ENCODE measurements around the gene NAV2.

The NAV2 gene

DNA sequence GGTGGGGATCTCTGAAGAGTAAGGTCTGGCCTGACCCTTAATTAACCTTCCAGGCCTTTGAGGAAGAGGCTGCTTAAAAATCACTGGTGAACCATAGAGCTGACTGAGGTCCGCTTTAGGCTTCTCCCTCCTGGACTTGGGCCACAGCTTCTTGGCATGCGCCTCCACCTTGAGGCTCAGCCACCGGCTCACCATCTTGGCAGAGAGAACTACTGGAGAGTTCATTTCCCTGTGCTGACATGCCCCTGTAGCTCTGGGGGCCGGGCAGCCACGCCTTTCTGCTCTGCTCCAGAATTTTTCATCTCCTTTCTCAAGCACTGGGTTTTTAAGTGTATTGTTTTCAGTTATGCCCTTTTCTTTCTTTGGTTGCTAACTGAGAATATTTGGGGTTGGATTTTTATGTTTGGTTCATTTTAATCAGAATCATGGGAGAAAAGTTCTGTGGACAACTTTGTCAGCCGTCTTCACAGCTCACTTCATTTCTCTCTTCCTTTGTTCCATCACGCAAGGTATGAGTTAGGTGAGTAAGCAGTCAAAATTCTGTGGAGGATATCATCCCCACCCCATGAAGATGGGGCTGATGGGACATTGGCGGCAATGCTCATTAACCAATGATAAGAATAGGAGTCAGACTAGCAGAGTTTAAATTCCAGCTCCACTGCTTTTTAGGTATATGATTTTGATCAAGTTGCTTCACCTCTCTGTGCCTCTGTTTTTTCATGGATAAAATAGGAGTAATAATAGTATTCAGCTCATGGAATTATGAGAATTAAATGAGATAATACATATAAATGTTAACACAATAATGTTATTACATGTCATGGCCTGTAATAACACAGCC lies 343.7 kb downstream of the NAV2 start (continued):
- TF ChIP-seq, protein P1, sequence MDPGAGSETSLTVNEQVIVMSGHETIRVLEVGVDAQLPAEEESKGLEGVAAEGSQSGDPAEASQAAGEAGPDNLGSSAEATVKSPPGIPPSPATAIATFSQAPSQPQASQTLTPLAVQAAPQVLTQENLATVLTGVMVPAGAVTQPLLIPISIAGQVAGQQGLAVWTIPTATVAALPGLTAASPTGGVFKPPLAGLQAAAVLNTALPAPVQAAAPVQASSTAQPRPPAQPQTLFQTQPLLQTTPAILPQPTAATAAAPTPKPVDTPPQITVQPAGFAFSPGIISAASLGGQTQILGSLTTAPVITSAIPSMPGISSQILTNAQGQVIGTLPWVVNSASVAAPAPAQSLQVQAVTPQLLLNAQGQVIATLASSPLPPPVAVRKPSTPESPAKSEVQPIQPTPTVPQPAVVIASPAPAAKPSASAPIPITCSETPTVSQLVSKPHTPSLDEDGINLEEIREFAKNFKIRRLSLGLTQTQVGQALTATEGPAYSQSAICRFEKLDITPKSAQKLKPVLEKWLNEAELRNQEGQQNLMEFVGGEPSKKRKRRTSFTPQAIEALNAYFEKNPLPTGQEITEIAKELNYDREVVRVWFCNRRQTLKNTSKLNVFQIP (CRISPR knock-in tag; IDR thresholded peaks at IDR 0.05; ENCODE audit: borderline replicate concordance, low read depth), result no peak
- TF ChIP-seq BACH2 (CRISPR knock-in tag; IDR thresholded peaks at IDR 0.05; ENCODE audit: borderline replicate concordance), result no peak

DNA sequence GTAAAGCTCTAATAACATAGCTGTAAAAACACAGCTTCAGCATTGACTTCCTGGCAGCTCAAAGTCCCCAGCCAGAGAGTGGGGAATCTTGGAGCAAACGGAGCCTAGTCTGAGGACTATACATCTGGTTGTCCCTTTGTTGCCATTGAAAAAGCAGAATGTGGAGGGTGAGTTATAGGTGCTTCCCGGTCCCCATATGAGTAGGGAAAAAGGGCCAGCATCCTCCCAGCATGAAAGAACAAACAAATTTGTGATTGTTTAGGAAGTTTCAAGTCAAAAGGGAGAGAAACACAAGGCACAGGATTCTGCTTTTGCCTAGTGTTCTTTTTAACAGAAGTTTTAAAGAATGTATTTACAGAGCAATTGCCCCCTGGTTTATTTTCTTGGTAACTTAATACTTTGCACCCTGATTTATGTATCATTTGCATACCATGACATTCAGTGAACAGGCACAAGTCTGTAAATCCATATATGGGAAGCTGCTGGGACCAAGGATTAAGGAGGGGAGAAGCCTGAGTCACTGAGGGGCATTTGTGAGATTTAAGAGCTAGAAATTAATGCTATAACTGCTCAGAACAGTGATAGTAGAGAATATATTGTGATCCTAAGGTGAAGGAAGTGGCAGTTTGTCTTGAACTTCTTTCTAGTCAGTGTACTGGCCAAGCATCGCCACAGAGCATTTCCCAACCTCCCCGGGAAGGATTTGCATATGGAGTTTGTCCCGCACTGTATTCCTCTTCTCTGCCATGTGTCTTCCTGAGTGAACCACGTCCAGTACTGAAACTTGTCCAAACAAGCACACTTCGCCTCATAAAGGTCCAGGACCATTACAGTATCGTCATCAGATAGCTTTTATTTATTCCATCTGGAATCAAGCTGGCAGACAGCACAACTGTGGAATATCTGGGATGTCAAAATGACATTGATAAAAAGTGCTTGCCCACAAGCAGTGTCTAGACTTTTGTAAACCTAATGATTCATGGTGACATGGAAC lies 344.6 kb downstream of the NAV2 start:
- no peak for TF ChIP-seq RARB (CRISPR knock-in tag; IDR thresholded peaks at IDR 0.05)
- no peak for TF ChIP-seq ESRRG (CRISPR knock-in tag; IDR thresholded peaks at IDR 0.05)
- 0 out of 2 replicates have a peak, but pooled peaks have one; percentile 36 for TF ChIP-seq TOX (CRISPR knock-in tag; IDR thresholded peaks at IDR 0.05; ENCODE audit: borderline replicate concordance)
- 0 out of 2 replicates have a peak, but pooled peaks have one; percentile 73 for TF ChIP-seq CSDC2 (CRISPR knock-in tag; IDR thresholded peaks at IDR 0.05)
- TF ChIP-seq, protein P2, sequence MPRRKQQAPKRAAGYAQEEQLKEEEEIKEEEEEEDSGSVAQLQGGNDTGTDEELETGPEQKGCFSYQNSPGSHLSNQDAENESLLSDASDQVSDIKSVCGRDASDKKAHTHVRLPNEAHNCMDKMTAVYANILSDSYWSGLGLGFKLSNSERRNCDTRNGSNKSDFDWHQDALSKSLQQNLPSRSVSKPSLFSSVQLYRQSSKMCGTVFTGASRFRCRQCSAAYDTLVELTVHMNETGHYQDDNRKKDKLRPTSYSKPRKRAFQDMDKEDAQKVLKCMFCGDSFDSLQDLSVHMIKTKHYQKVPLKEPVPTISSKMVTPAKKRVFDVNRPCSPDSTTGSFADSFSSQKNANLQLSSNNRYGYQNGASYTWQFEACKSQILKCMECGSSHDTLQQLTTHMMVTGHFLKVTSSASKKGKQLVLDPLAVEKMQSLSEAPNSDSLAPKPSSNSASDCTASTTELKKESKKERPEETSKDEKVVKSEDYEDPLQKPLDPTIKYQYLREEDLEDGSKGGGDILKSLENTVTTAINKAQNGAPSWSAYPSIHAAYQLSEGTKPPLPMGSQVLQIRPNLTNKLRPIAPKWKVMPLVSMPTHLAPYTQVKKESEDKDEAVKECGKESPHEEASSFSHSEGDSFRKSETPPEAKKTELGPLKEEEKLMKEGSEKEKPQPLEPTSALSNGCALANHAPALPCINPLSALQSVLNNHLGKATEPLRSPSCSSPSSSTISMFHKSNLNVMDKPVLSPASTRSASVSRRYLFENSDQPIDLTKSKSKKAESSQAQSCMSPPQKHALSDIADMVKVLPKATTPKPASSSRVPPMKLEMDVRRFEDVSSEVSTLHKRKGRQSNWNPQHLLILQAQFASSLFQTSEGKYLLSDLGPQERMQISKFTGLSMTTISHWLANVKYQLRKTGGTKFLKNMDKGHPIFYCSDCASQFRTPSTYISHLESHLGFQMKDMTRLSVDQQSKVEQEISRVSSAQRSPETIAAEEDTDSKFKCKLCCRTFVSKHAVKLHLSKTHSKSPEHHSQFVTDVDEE (CRISPR knock-in tag; IDR thresholded peaks at IDR 0.05), result peak; percentile 93
- 0 out of 2 replicates have a peak, but pooled peaks have one; percentile 28 for TF ChIP-seq ZFP3 (CRISPR knock-in tag; IDR thresholded peaks at IDR 0.05)
- peak; percentile 15; the same call in 1 of the 2 replicates for TF ChIP-seq ZNF8 (CRISPR knock-in tag; IDR thresholded peaks at IDR 0.05)
- peak; percentile 78 for TF ChIP-seq TCF4 (CRISPR knock-in tag; IDR thresholded peaks at IDR 0.05; ENCODE audit: borderline replicate concordance)
- peak; percentile 54 for TF ChIP-seq ISL1 (CRISPR knock-in tag; IDR thresholded peaks at IDR 0.05)
- peak; percentile 72 for ATAC-seq

DNA sequence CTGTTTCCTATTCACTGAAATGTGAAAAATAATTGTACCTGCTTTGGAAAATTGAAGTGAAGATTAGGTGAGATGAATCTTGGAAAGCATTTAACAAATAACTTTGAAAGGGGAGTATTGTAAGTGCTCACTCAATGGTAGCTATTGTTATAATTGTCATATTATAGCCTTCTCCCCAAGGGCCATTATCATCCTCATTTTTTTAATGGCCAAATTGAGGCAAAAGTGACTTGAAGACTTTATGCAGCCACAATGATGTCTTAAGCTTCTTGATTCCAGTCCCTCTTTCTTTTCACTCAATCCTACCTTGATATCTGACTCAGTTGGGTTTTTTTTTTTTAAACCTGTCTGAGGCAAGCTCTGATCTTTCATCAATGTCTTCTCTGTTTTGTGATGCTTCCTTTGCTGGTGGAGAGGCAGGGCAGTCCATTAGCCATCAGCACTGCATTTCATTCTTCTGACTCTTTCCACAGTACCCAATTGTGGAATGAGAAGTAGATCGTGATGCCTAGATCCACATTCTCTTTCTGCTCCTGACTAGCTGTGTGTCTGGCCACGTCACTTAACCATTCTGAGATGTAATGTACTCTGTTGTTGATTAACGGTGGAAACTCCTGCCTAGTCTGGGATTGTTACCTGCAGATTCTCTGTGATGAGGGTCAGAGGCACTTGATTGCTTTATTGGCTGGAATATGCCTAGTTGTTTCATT lies 346.3 kb downstream of the NAV2 start:
- peak; percentile 16; the same call in 2 of the 3 replicates for ATAC-seq
- TF ChIP-seq, protein P3, sequence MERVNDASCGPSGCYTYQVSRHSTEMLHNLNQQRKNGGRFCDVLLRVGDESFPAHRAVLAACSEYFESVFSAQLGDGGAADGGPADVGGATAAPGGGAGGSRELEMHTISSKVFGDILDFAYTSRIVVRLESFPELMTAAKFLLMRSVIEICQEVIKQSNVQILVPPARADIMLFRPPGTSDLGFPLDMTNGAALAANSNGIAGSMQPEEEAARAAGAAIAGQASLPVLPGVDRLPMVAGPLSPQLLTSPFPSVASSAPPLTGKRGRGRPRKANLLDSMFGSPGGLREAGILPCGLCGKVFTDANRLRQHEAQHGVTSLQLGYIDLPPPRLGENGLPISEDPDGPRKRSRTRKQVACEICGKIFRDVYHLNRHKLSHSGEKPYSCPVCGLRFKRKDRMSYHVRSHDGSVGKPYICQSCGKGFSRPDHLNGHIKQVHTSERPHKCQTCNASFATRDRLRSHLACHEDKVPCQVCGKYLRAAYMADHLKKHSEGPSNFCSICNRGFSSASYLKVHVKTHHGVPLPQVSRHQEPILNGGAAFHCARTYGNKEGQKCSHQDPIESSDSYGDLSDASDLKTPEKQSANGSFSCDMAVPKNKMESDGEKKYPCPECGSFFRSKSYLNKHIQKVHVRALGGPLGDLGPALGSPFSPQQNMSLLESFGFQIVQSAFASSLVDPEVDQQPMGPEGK (CRISPR knock-in tag; IDR thresholded peaks at IDR 0.05; ENCODE audit: borderline replicate concordance), result no peak
- TF ChIP-seq, protein P2 (CRISPR knock-in tag; IDR thresholded peaks at IDR 0.05), result no peak
- TF ChIP-seq GLIS3 (CRISPR knock-in tag; IDR thresholded peaks at IDR 0.05), result no peak
- TF ChIP-seq ZFP30 (CRISPR knock-in tag; IDR thresholded peaks at IDR 0.05), result no peak
- TF ChIP-seq, protein P4, sequence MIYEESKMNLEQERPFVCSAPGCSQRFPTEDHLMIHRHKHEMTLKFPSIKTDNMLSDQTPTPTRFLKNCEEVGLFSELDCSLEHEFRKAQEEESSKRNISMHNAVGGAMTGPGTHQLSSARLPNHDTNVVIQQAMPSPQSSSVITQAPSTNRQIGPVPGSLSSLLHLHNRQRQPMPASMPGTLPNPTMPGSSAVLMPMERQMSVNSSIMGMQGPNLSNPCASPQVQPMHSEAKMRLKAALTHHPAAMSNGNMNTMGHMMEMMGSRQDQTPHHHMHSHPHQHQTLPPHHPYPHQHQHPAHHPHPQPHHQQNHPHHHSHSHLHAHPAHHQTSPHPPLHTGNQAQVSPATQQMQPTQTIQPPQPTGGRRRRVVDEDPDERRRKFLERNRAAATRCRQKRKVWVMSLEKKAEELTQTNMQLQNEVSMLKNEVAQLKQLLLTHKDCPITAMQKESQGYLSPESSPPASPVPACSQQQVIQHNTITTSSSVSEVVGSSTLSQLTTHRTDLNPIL (CRISPR knock-in tag; IDR thresholded peaks at IDR 0.05; ENCODE audit: low read depth), result no peak
- TF ChIP-seq ARNTL (CRISPR knock-in tag; IDR thresholded peaks at IDR 0.05; ENCODE audit: borderline replicate concordance, low read depth), result no peak
- no peak for TF ChIP-seq PPARA (CRISPR knock-in tag; IDR thresholded peaks at IDR 0.05; ENCODE audit: borderline replicate concordance)

Data from SK-N-SH treated with all-trans-retinoic acid at 6 μM for 48 hours (cell line).